IMR-90 (cell line): ENCODE measurements around the gene TSC2. TPM values are rescaled to one million over a fixed set of nuclear protein-coding genes. Genes with fewer than 3 reads are reported as not detected.

Source experiments
- ATAC-seq: fragments of 200-7000 bp; cut with Tn5 transposase; 2 replicates; pipeline ENCODE4 v1.9.1; 2020; ENCODE audit warnings: low read depth, mild to moderate bottlenecking, moderate library complexity
- BruUV-seq: library from RNA; stranded (reverse); fragments of 400-500 nt; replicated peaks from 2 replicates; lab custom pipeline; 2021; lab: Mats Ljungman, UMichigan
- CTCF ChIA-PET: fragments of 300-600 bp; formaldehyde crosslinking; extraction: SDS; loops from one replicate; lab custom pipeline; 2021; ENCODE audit warnings: antibody characterized with exemption; lab: Yijun Ruan, JAX
- POLR2A ChIA-PET: fragments of 300-600 bp; sonication (Branson Sonifier 250); formaldehyde crosslinking; loops from one replicate; lab custom pipeline; 2022; ENCODE audit warnings: antibody characterized with exemption; ENCODE audit not compliant: unreplicated experiment; lab: Charles Lee
- DNase-seq: peaks from one replicate; pipeline ENCODE4 v3.0.0; 2013
- H2AFZ ChIP-seq: replicated peaks from 2 replicates; pipeline ENCODE3; 2013; ENCODE audit warnings: low read length, mild to moderate bottlenecking; ENCODE audit not compliant: poor library complexity
- H2AK5ac ChIP-seq: 2 replicates; pipeline ENCODE4 v1.6.1; 2013; ENCODE audit warnings: low read depth, low read length, inconsistent platforms
- H2AK9ac ChIP-seq: replicated peaks from 2 replicates; pipeline ENCODE3; 2013; ENCODE audit warnings: mild to moderate bottlenecking, low read depth, low read length, moderate library complexity; ENCODE audit not compliant: poor library complexity
- H2BK120ac ChIP-seq: 2 replicates; pipeline ENCODE4 v1.6.1; 2013; ENCODE audit warnings: low read depth, low read length, inconsistent platforms
- H2BK15ac ChIP-seq: 3 replicates; pipeline ENCODE4 v1.6.1; 2013; ENCODE audit warnings: low read depth, low read length, inconsistent platforms
- H2BK20ac ChIP-seq: 2 replicates; pipeline ENCODE4 v1.6.1; 2013; ENCODE audit warnings: low read depth, mild to moderate bottlenecking, inconsistent platforms, low read length, moderate library complexity
- H2BK5ac ChIP-seq: 2 replicates; pipeline ENCODE4 v1.6.1; 2013; ENCODE audit warnings: mild to moderate bottlenecking, low read depth, low read length, inconsistent platforms; ENCODE audit not compliant: poor library complexity, severe bottlenecking
- H3K14ac ChIP-seq: replicated peaks from 2 replicates; pipeline ENCODE4 v1.6.1; 2013; ENCODE audit warnings: low read depth, low read length, inconsistent platforms
- H3K18ac ChIP-seq: 2 replicates; pipeline ENCODE4 v1.6.1; 2013; ENCODE audit warnings: low read depth, low read length, control low read depth
- H3K23ac ChIP-seq: 2 replicates; pipeline ENCODE4 v1.6.1; 2013; ENCODE audit warnings: low read depth, low read length, inconsistent platforms
- H3K27ac ChIP-seq: 2 replicates; pipeline ENCODE4 v1.5.1; 2013; ENCODE audit warnings: mild to moderate bottlenecking, control low read depth, low read length; ENCODE audit not compliant: insufficient read depth
- H3K27me3 ChIP-seq: 2 replicates; pipeline ENCODE4 v1.6.1; 2013; ENCODE audit warnings: low read length; ENCODE audit not compliant: control insufficient read depth, insufficient read depth
- H3K36me3 ChIP-seq: 2 replicates; pipeline ENCODE4 v1.6.1; 2013; ENCODE audit warnings: low read length, mixed read lengths; ENCODE audit not compliant: control insufficient read depth, insufficient read depth
- H3K4ac ChIP-seq: 2 replicates; pipeline ENCODE4 v1.6.1; 2013; ENCODE audit warnings: low read depth, low read length, inconsistent platforms
- H3K4me1 ChIP-seq: 2 replicates; pipeline ENCODE4 v1.6.1; 2013; ENCODE audit warnings: low read length, mixed read lengths; ENCODE audit not compliant: control insufficient read depth, insufficient read depth
- H3K4me2 ChIP-seq: 2 replicates; pipeline ENCODE4 v1.6.1; 2013; ENCODE audit warnings: low read depth, mild to moderate bottlenecking, control low read depth, low read length, moderate library complexity
- H3K4me3 ChIP-seq: 2 replicates; pipeline ENCODE4 v1.5.1; 2013; ENCODE audit warnings: low read depth, mild to moderate bottlenecking, control low read depth, low read length, moderate library complexity; ENCODE audit not compliant: insufficient read depth
- H3K56ac ChIP-seq: 2 replicates; pipeline ENCODE4 v1.6.1; 2013; ENCODE audit warnings: low read length, inconsistent platforms; ENCODE audit not compliant: insufficient read depth; ENCODE audit errors: extremely low read depth
- H3K79me1 ChIP-seq, 2 experiments: 2 replicates each; pipeline ENCODE4 v1.6.1; 2013; ENCODE audit warnings: low read length in 2 of 2, inconsistent platforms in 1 of 2, low read depth in 1 of 2
- H3K9ac ChIP-seq: 2 replicates; pipeline ENCODE4 v1.6.1; 2013; ENCODE audit warnings: low read depth, low read length, control low read depth
- H3K9me1 ChIP-seq: 2 replicates; pipeline ENCODE4 v1.6.1; 2013; ENCODE audit warnings: low read length, inconsistent platforms; ENCODE audit not compliant: insufficient read depth
- H3K9me3 ChIP-seq: 2 replicates; pipeline ENCODE4 v1.6.1; 2013; ENCODE audit warnings: low read length; ENCODE audit not compliant: control insufficient read depth, insufficient read depth
- H4K20me1 ChIP-seq: 2 replicates; pipeline ENCODE4 v1.6.1; 2013; ENCODE audit warnings: low read length, inconsistent platforms; ENCODE audit not compliant: insufficient read depth
- H4K5ac ChIP-seq: 2 replicates; pipeline ENCODE4 v1.6.1; 2013; ENCODE audit warnings: mild to moderate bottlenecking, low read depth, low read length, control low read depth
- H4K8ac ChIP-seq, 2 experiments: 2 replicates each; pipeline ENCODE4 v1.6.1; 2013; ENCODE audit warnings: low read depth in 2 of 2, low read length in 2 of 2, control low read depth in 1 of 2, inconsistent platforms in 1 of 2
- H4K91ac ChIP-seq: 2 replicates; pipeline ENCODE4 v1.6.1; 2013; ENCODE audit warnings: low read depth, low read length, inconsistent platforms; ENCODE audit not compliant: insufficient read depth
- BHLHE40 ChIP-seq: fragments of 150-350 bp; IDR thresholded peaks from 2 replicates; pipeline ENCODE4 v1.6.1; 2016; ENCODE audit warnings: mild to moderate bottlenecking, low read depth, low read length
- CEBPB ChIP-seq: IDR thresholded peaks from 2 replicates; pipeline ENCODE4 v1.6.1; 2012; ENCODE audit warnings: low read depth, low read length, improper control_type of control experiment
- CTCF ChIP-seq: conservative IDR thresholded peaks from 2 replicates; pipeline ENCODE4 v1.5.1; 2012; ENCODE audit warnings: mild to moderate bottlenecking, low read depth, low read length, improper control_type of control experiment
- ELK1 ChIP-seq: fragments of 150-350 bp; IDR thresholded peaks from 2 replicates; pipeline ENCODE4 v1.6.1; 2016; ENCODE audit warnings: low read depth, mild to moderate bottlenecking, low read length, moderate library complexity, borderline replicate concordance
- FOS ChIP-seq: fragments of 150-350 bp; IDR thresholded peaks from 2 replicates; pipeline ENCODE4 v1.6.1; 2016; ENCODE audit warnings: low read depth, low read length
- MAFK ChIP-seq: IDR thresholded peaks from 2 replicates; pipeline ENCODE4 v1.6.1; 2012; ENCODE audit warnings: low read depth, low read length, improper control_type of control experiment
- MAZ ChIP-seq: IDR thresholded peaks from 2 replicates; pipeline ENCODE4 v1.6.1; 2012; ENCODE audit warnings: low read depth, mild to moderate bottlenecking, low read length, improper control_type of control experiment, moderate library complexity, borderline replicate concordance
- MXI1 ChIP-seq: IDR thresholded peaks from 2 replicates; pipeline ENCODE4 v1.6.1; 2012; ENCODE audit warnings: low read depth, mild to moderate bottlenecking, low read length, moderate library complexity, borderline replicate concordance
- NFE2L2 ChIP-seq: fragments of 150-350 bp; IDR thresholded peaks from 2 replicates; pipeline ENCODE4 v1.6.1; 2016; ENCODE audit warnings: low read depth, mild to moderate bottlenecking, low read length
- POLR2A ChIP-seq: IDR thresholded peaks from 2 replicates; pipeline ENCODE4 v1.6.1; 2012; ENCODE audit warnings: mild to moderate bottlenecking, low read depth, low read length
- RCOR1 ChIP-seq: IDR thresholded peaks from 2 replicates; pipeline ENCODE4 v1.6.1; 2012; ENCODE audit warnings: mild to moderate bottlenecking, low read length, improper control_type of control experiment; ENCODE audit not compliant: insufficient replicate concordance
- RFX5 ChIP-seq: IDR thresholded peaks from 2 replicates; pipeline ENCODE4 v1.8.0; 2012; ENCODE audit warnings: low read depth, mild to moderate bottlenecking, low read length, moderate library complexity
- SMC3 ChIP-seq: fragments of 150-350 bp; IDR thresholded peaks from 2 replicates; pipeline ENCODE4 v1.6.1; 2016; ENCODE audit warnings: low read depth, mild to moderate bottlenecking, antibody characterized with exemption, low read length, moderate library complexity
- USF2 ChIP-seq: fragments of 150-350 bp; IDR thresholded peaks from 2 replicates; pipeline ENCODE4 v1.6.1; 2017; ENCODE audit warnings: mild to moderate bottlenecking, antibody characterized with exemption, low read length, low read depth
- WGBS, 2 experiments: methylation state at CpG; one replicate each; pipeline versions ENCODE4 v1.1.5 to v1.1.7; 2013; ENCODE audit warnings: missing lambda C conversion rate in 2 of 2; ENCODE audit not compliant: insufficient read length in 1 of 2; ENCODE audit errors: extremely low coverage in 2 of 2; 5-methylcytosine and 5-hydroxymethylcytosine counted together
- dilution Hi-C: fragments of 300-500 bp; cut with HindIII; formaldehyde crosslinking; loops from one replicate; pipeline ENCODE4 v1.14.3; 2018; ENCODE audit warnings: low sequenced_read_pairs; ENCODE audit not compliant: unreplicated experiment
- in situ Hi-C: fragments of 300-500 bp; cut with MboI; formaldehyde crosslinking; loops from 3 replicates; pipeline ENCODE4 v1.14.3; 2019; ENCODE audit warnings: low sequenced_read_pairs, inconsistent platforms, mixed read lengths
- intact Hi-C: fragments of 100-400 bp; cut with micrococcal nuclease; formaldehyde crosslinking; loops from 2 replicates; pipeline ENCODE4 v1.10.0; 2022
- polyA plus RNA-seq, 3 experiments: library from polyadenylated mRNA; depleted of rRNA; stranded (reverse); fragments of >200 nt; gene quantifications; 2 replicates each; pipeline ENCODE4 v1.2.3, GENCODE V29; 2012; ENCODE audit warnings: low replicate concordance in 1 of 3
- total RNA-seq: library from RNA; depleted of rRNA; stranded (reverse); fragments of >200 nt; gene quantifications from 2 replicates; pipeline ENCODE4 v1.2.3, GENCODE V29; 2012

TSC2 gene
- total and polyA plus RNA-seq, 2 of the 4 experiments (the other 2 are of a cell fraction), result 31.4 to 88.6 TPM

- Histone ChIP-seq H2BK15ac (no peak overlapping the region), H3K14ac (no peak overlapping the region), H3K56ac (no peak overlapping the region), H2AK5ac (no peak overlapping the region), H3K18ac (no peak overlapping the region), H2AK9ac (no peak overlapping the region), H4K20me1 (peaks cover 66% of the 10 kb centered on the region), H2BK20ac (no peak overlapping the region), H2AFZ (no peak overlapping the region), H3K23ac (no peak overlapping the region), H3K4me2 (no peak overlapping the region), H2BK120ac (no peak overlapping the region), H3K27me3 (no peaks in the 10 kb centered on the region), H3K27ac (no peak overlapping the region), H4K91ac (no peak overlapping the region), H3K79me1 (peaks cover 10 to 70% of the 10 kb centered on the region in 2 experiments; a peak in 3 of 4 replicates), H3K4me3 (no peak overlapping the region), H4K8ac (no peak overlapping the region), H3K9me1 (peaks cover 7% of the 10 kb centered on the region; the same call in 1 of the 2 replicates), H3K36me3 (peaks cover 52% of the 10 kb centered on the region), H3K9me3 (no peaks in the 10 kb centered on the region), H3K9ac (no peak overlapping the region), H4K5ac (no peak overlapping the region), H3K4me1 (peaks cover 22% of the 10 kb centered on the region), H2BK5ac (no peak overlapping the region), H3K4ac (no peak overlapping the region)
- no peak for ATAC-seq
- in situ Hi-C loops (no loop called here), intact Hi-C loops (loop anchor here (5.0 kb wide), 1 partner anchor 141 kb away; no protein-coding TSS in a partner anchor), dilution Hi-C loops (no loop called here)
- TF ChIP-seq RFX5, result no peak
- no peak for TF ChIP-seq SMC3
- no peak for TF ChIP-seq NFE2L2
- TF ChIP-seq ELK1, result no peak
- TF ChIP-seq BHLHE40, result no peak
- no peak for TF ChIP-seq MXI1
- no peak for TF ChIP-seq CTCF
- TF ChIP-seq MAZ, result no peak
- TF ChIP-seq MAFK, result no peak
- TF ChIP-seq POLR2A, result no peak
- TF ChIP-seq USF2, result no peak
- TF ChIP-seq CEBPB, result no peak
- no peak for TF ChIP-seq RCOR1
- TF ChIP-seq FOS, result no peak
- DNase-seq, result no peak
- BruUV-seq, result no TSS peak
- WGBS, 2 experiments, result 95% methylated on average over 30 of the region's 53 CpGs; no CpG with 5 or more reads in 1 of the 2 experiments
- ChIA-PET CTCF (no interaction called here), POLR2A (no interaction called here)
These were observed 46.1 kb upstream of the TSC2 start for GRCh38 chr16:2001456-2002355.
